Adrenal gland (tissue), 5 donors: ENCODE measurements around the gene LILRA6.

Source experiments
- CTCF ChIP-seq, 6 experiments: fragments of 450-650 bp in 4 of 6; fragments of 200-600 bp in 2 of 6; sonication (generic) in 1 of 6; IDR thresholded peaks; 1 replicate in 5 of 6; 2 replicates in 1 of 6; pipeline versions ENCODE4 v1.5.1 to v1.8.0; 2016 to 2021; ENCODE audit warnings: antibody characterized with exemption in 6 of 6, mild to moderate bottlenecking in 2 of 6, moderate library complexity in 1 of 6
- POLR2A ChIP-seq, 2 donors: fragments of 450-650 bp; IDR thresholded peaks; one replicate each; pipeline ENCODE4 v1.6.1; 2017; ENCODE audit warnings: antibody characterized with exemption in 2 of 2, mild to moderate bottlenecking in 2 of 2, moderate library complexity in 1 of 2
- donor health status: DM: no; HTN: no; CAD: no.

GRCh38 chr19:54218960-54219661, 23.5 kb downstream of the LILRA6 start:
- TF ChIP-seq CTCF (IDR thresholded peaks at IDR 0.05) (no peak), POLR2A (IDR thresholded peaks at IDR 0.05) (no peak)
